Neuron (in vitro differentiated cells): ENCODE measurements around the gene GSG1L.

ENCODE experiments used
- H2AFZ ChIP-seq: one replicate; pipeline ENCODE4 v1.6.1; 2013; ENCODE audit warnings: low read depth, mild to moderate bottlenecking, inconsistent platforms, low read length, moderate library complexity
- H3K27me3 ChIP-seq: one replicate; pipeline ENCODE4 v1.6.1; 2013; ENCODE audit warnings: low read length; ENCODE audit not compliant: insufficient read depth
- H3K36me3 ChIP-seq: one replicate; pipeline ENCODE4 v1.6.1; 2013; ENCODE audit warnings: low read length; ENCODE audit not compliant: insufficient read depth
- H3K4me1 ChIP-seq: one replicate; pipeline ENCODE4 v1.6.1; 2013; ENCODE audit warnings: low read length; ENCODE audit not compliant: insufficient read depth
- H3K4me3 ChIP-seq: 2 replicates; pipeline ENCODE4 v1.5.1; 2013; ENCODE audit warnings: mild to moderate bottlenecking, low read length, moderate library complexity
- H3K9me3 ChIP-seq: one replicate; pipeline ENCODE4 v1.6.1; 2013; ENCODE audit warnings: low read length

Gene GSG1L

GRCh38 chr16:27776556-27777225, 286.8 kb downstream of the GSG1L start:
- H3K27me3 ChIP-seq, result no peaks in the 10 kb centered on the region
- H3K9me3 ChIP-seq, result no peaks in the 10 kb centered on the region
- peaks cover 12% of the 10 kb centered on the region for H3K36me3 ChIP-seq
- no peak overlapping the region for H2AFZ ChIP-seq
- no peak overlapping the region for H3K4me3 ChIP-seq
- H3K4me1 ChIP-seq, result peaks cover 10% of the 10 kb centered on the region

- no peak overlapping the region for H2AFZ ChIP-seq
- no peak overlapping the region for H3K4me3 ChIP-seq
- H3K4me1 ChIP-seq, result peaks cover under 1% of the 10 kb centered on the region
- H3K36me3 ChIP-seq, result peaks cover 17% of the 10 kb centered on the region
- H3K27me3 ChIP-seq, result no peaks in the 10 kb centered on the region
- no peaks in the 10 kb centered on the region for H3K9me3 ChIP-seq
Measured at GRCh38 chr16:27775254-27775653, 288.3 kb downstream of the GSG1L start.

GRCh38 chr16:27774779-27775178, 288.7 kb downstream of the GSG1L start:
- peaks cover 18% of the 10 kb centered on the region for H3K36me3 ChIP-seq
- H3K9me3 ChIP-seq, result no peaks in the 10 kb centered on the region
- H3K4me3 ChIP-seq, result no peak overlapping the region
- H3K27me3 ChIP-seq, result no peaks in the 10 kb centered on the region
- H3K4me1 ChIP-seq, result no peaks in the 10 kb centered on the region
- no peak overlapping the region for H2AFZ ChIP-seq

- Histone ChIP-seq H3K36me3 (peaks cover 31% of the 10 kb centered on the region), H2AFZ (no peak overlapping the region), H3K4me3 (no peak overlapping the region), H3K9me3 (no peaks in the 10 kb centered on the region), H3K27me3 (no peaks in the 10 kb centered on the region), H3K4me1 (no peaks in the 10 kb centered on the region)
Measured at GRCh38 chr16:27773344-27773743, 290.2 kb downstream of the GSG1L start.

- Histone ChIP-seq H3K4me3 (no peak overlapping the region), H3K36me3 (peaks cover 29% of the 10 kb centered on the region), H3K27me3 (no peaks in the 10 kb centered on the region), H3K4me1 (no peaks in the 10 kb centered on the region), H3K9me3 (no peaks in the 10 kb centered on the region), H2AFZ (no peak overlapping the region)
Measured at GRCh38 chr16:27772093-27772825, 291.3 kb downstream of the GSG1L start.

- Histone ChIP-seq H3K9me3 (no peaks in the 10 kb centered on the region), H3K4me3 (no peak overlapping the region)
Measured at GRCh38 chr16:27771201-27771910, 292.2 kb downstream of the GSG1L start.

GRCh38 chr16:27770271-27771196, 293.0 kb downstream of the GSG1L start:
- Histone ChIP-seq H3K36me3 (peaks cover 38% of the 10 kb centered on the region), H3K4me1 (no peaks in the 10 kb centered on the region), H3K4me3 (no peak overlapping the region), H3K27me3 (no peaks in the 10 kb centered on the region), H3K9me3 (no peaks in the 10 kb centered on the region), H2AFZ (no peak overlapping the region)

More at GRCh38 chr16:27771201-27771910, 292.2 kb downstream of the GSG1L start:
- H3K36me3 ChIP-seq, result peaks cover 34% of the 10 kb centered on the region
- H3K4me1 ChIP-seq, result no peaks in the 10 kb centered on the region
- no peaks in the 10 kb centered on the region for H3K27me3 ChIP-seq
- no peak overlapping the region for H2AFZ ChIP-seq

- no peak overlapping the region for H2AFZ ChIP-seq
- peaks cover 4% of the 10 kb centered on the region for H3K9me3 ChIP-seq
- H3K4me1 ChIP-seq, result no peaks in the 10 kb centered on the region
- no peak overlapping the region for H3K4me3 ChIP-seq
- H3K27me3 ChIP-seq, result no peaks in the 10 kb centered on the region
- H3K36me3 ChIP-seq, result peaks cover 41% of the 10 kb centered on the region
Measured at GRCh38 chr16:27769561-27770255, 293.8 kb downstream of the GSG1L start.

- H3K4me1 ChIP-seq, result no peaks in the 10 kb centered on the region
- no peak overlapping the region for H2AFZ ChIP-seq
- no peaks in the 10 kb centered on the region for H3K27me3 ChIP-seq
- peaks cover 41% of the 10 kb centered on the region for H3K36me3 ChIP-seq
- H3K4me3 ChIP-seq, result no peak overlapping the region
- peaks cover 13% of the 10 kb centered on the region for H3K9me3 ChIP-seq
Measured at GRCh38 chr16:27768651-27769272, 294.8 kb downstream of the GSG1L start.

- H3K4me3 ChIP-seq, result no peak overlapping the region
- H3K36me3 ChIP-seq, result peaks cover 41% of the 10 kb centered on the region
- H2AFZ ChIP-seq, result no peak overlapping the region
- H3K4me1 ChIP-seq, result no peaks in the 10 kb centered on the region
- no peaks in the 10 kb centered on the region for H3K27me3 ChIP-seq
- H3K9me3 ChIP-seq, result peaks cover 13% of the 10 kb centered on the region
Measured at GRCh38 chr16:27767971-27768591, 295.4 kb downstream of the GSG1L start.

- Histone ChIP-seq H2AFZ (no peak overlapping the region), H3K36me3 (peaks cover 43% of the 10 kb centered on the region), H3K9me3 (peaks cover 15% of the 10 kb centered on the region), H3K27me3 (no peaks in the 10 kb centered on the region), H3K4me1 (no peaks in the 10 kb centered on the region), H3K4me3 (no peak overlapping the region)
Measured at GRCh38 chr16:27767081-27767480, 296.4 kb downstream of the GSG1L start.
